PC-3 (cell line): ENCODE data around the gene PRKD2.

Experiments
- EZH2 ChIP-seq: fragments of 300-600 bp; sonication (generic); IDR thresholded peaks from one replicate; pipeline ENCODE4 v1.6.1; 2017; ENCODE audit warnings: antibody characterized with exemption, mild to moderate bottlenecking, low read length; ENCODE audit not compliant: unreplicated experiment
- EZH2phosphoT487 ChIP-seq: fragments of 300-600 bp; sonication (generic); IDR thresholded peaks from 2 replicates; pipeline ENCODE4 v1.6.1; 2018; ENCODE audit warnings: mild to moderate bottlenecking, antibody characterized with exemption, low read length, borderline replicate concordance
- TF ChIP-seq, protein P1 (sequence below): fragments of 300-600 bp; sonication (generic); conservative IDR thresholded peaks from 2 replicates; pipeline ENCODE4 v1.5.1; 2017; ENCODE audit warnings: antibody characterized with exemption, low read depth, mild to moderate bottlenecking, low read length

DNA sequence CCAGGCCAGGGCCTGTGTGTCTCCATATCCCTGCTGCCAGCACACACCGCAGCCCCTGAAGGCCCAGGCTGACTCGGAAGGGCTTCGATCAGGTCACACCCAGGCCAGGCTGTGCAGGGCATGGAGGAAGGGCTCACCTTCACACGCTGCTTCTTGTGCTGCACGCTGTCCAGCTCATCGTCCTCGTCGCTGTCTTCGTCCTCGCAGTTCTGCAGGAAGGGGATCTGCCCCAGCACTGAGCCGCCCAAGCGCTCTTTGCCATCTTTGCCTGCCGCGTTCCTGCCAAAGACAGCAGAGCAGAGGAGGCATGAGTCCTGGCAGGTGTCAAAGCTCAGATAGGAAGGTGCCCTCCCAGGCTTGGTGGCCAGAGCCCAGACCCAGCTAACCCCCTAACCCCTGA is 13.7 kb upstream of the PRKD2 start:
- TF ChIP-seq, protein P1, sequence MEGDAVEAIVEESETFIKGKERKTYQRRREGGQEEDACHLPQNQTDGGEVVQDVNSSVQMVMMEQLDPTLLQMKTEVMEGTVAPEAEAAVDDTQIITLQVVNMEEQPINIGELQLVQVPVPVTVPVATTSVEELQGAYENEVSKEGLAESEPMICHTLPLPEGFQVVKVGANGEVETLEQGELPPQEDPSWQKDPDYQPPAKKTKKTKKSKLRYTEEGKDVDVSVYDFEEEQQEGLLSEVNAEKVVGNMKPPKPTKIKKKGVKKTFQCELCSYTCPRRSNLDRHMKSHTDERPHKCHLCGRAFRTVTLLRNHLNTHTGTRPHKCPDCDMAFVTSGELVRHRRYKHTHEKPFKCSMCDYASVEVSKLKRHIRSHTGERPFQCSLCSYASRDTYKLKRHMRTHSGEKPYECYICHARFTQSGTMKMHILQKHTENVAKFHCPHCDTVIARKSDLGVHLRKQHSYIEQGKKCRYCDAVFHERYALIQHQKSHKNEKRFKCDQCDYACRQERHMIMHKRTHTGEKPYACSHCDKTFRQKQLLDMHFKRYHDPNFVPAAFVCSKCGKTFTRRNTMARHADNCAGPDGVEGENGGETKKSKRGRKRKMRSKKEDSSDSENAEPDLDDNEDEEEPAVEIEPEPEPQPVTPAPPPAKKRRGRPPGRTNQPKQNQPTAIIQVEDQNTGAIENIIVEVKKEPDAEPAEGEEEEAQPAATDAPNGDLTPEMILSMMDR, result no peak
- TF ChIP-seq EZH2 (no peak), EZH2phosphoT487 (no peak)
